HCT116 (cell line): Measurements from ENCODE around the gene FCF1. TPM values are rescaled to one million over a fixed set of nuclear protein-coding genes. Genes with fewer than 3 reads are reported as not detected.

Experiments
- ATAC-seq: fragments of 200-7000 bp; cut with Tn5 transposase; 2 replicates; pipeline ENCODE4 v1.9.1; 2020; ENCODE audit warnings: mild to moderate bottlenecking, moderate library complexity
- BruUV-seq: library from RNA; stranded (reverse); fragments of 400-500 nt; replicated peaks from 2 replicates; lab custom pipeline; 2021; lab: Mats Ljungman, UMichigan
- CTCF ChIA-PET: fragments of 300-600 bp; sonication (Branson Sonifier 250); formaldehyde crosslinking; loops from one replicate; lab custom pipeline; 2021; ENCODE audit warnings: antibody characterized with exemption; lab: Charles Lee
- POLR2A ChIA-PET: fragments of 300-600, 350-600 bp; sonication (Branson Sonifier 250); formaldehyde crosslinking; loops from one replicate; lab custom pipeline; 2021; ENCODE audit warnings: antibody characterized with exemption; lab: Charles Lee
- RAD21 ChIA-PET, 2 experiments: fragments of 300-600 bp; sonication (Branson Sonifier 250); formaldehyde crosslinking; loops; one replicate each; lab custom pipeline; 2023; ENCODE audit warnings: low total read pairs in 2 of 2; ENCODE audit not compliant: uncharacterized antibody in 2 of 2, unreplicated experiment in 2 of 2, low non-redundant PET in 1 of 2; lab: Charles Lee
- DNase-seq: peaks from one replicate; pipeline ENCODE4 v3.0.0-alpha.2; 2010; ENCODE audit warnings: low read depth, low spot score
- H2AFZ ChIP-seq: fragments of 200-600 bp; shearing (Covaris generic), sonication (generic); 2 replicates; pipeline ENCODE4 v1.6.1; 2017; ENCODE audit warnings: low read depth, mixed run types, mixed read lengths, antibody characterized with exemption, low read length; ENCODE audit not compliant: poor library complexity, severe bottlenecking
- H3K27ac ChIP-seq: 2 replicates; pipeline ENCODE4 v1.5.1; 2012; ENCODE audit warnings: low read depth, low read length
- H3K27me3 ChIP-seq: fragments of 200-600 bp; sonication (generic); 2 replicates; pipeline ENCODE4 v1.6.1; 2016; ENCODE audit warnings: mixed run types, low read length, mixed read lengths; ENCODE audit not compliant: insufficient read depth
- H3K36me3 ChIP-seq, 2 experiments: fragments of 200-500 bp in 1 of 2; fragments of 200-600 bp in 1 of 2; sonication (Bioruptor generic) in 1 of 2; sonication (generic) in 1 of 2; 2 replicates each; pipeline versions ENCODE4 v1.5.1 to v1.6.1; 2014 to 2016; ENCODE audit warnings: low read length in 2 of 2, inconsistent platforms in 1 of 2, mixed read lengths in 1 of 2, mixed run types in 1 of 2; ENCODE audit not compliant: insufficient read depth in 2 of 2, control insufficient read depth in 1 of 2
- H3K4me1 ChIP-seq, 2 experiments: fragments of 200-600 bp in 1 of 2; sonication (generic) in 1 of 2; 2 replicates each; pipeline versions ENCODE4 v1.5.1 to v1.6.1; 2012 to 2017; ENCODE audit warnings: low read length in 2 of 2, inconsistent platforms in 1 of 2, mild to moderate bottlenecking in 1 of 2, mixed read lengths in 1 of 2, mixed run types in 1 of 2, moderate library complexity in 1 of 2; ENCODE audit not compliant: insufficient read depth in 2 of 2, control insufficient read depth in 1 of 2
- H3K4me2 ChIP-seq: fragments of 200-600 bp; sonication (generic); 2 replicates; pipeline ENCODE4 v1.6.1; 2017; ENCODE audit warnings: mixed run types, low read length, mixed read lengths
- H3K4me3 ChIP-seq, 2 experiments: fragments of 200-600 bp in 1 of 2; sonication (generic) in 1 of 2; replicated peaks in 1 of 2; 2 replicates each; pipeline ENCODE4 v1.5.1; 2011 to 2016; ENCODE audit warnings: low read length in 2 of 2, control low read depth in 1 of 2, low read depth in 1 of 2, mild to moderate bottlenecking in 1 of 2, mixed read lengths in 1 of 2, mixed run types in 1 of 2
- H3K79me2 ChIP-seq: fragments of 200-600 bp; sonication (generic); 2 replicates; pipeline ENCODE4 v1.6.1; 2017; ENCODE audit warnings: mild to moderate bottlenecking, mixed run types, low read length, moderate library complexity, mixed read lengths; ENCODE audit not compliant: insufficient read depth
- H3K9ac ChIP-seq: fragments of 200-600 bp; sonication (generic); 2 replicates; pipeline ENCODE4 v1.6.1; 2016; ENCODE audit warnings: low read length, mixed read lengths
- H3K9me2 ChIP-seq: fragments of 200-600 bp; sonication (generic), shearing (Covaris generic); 2 replicates; pipeline ENCODE4 v1.6.1; 2017; ENCODE audit warnings: mixed run types, mild to moderate bottlenecking, moderate library complexity; ENCODE audit not compliant: insufficient read depth
- H3K9me3 ChIP-seq, 2 experiments: fragments of 200-500 bp in 1 of 2; fragments of 200-600 bp in 1 of 2; sonication (Bioruptor generic) in 1 of 2; sonication (generic) in 1 of 2; 2 replicates each; pipeline ENCODE4 v1.6.1; 2014 to 2017; ENCODE audit warnings: low read length in 2 of 2, mixed read lengths in 2 of 2, inconsistent platforms in 1 of 2, low read depth in 1 of 2, mild to moderate bottlenecking in 1 of 2, mixed run types in 1 of 2, moderate library complexity in 1 of 2; ENCODE audit not compliant: control insufficient read depth in 1 of 2, insufficient read depth in 1 of 2
- H4K20me1 ChIP-seq: fragments of 200-600 bp; sonication (generic), shearing (Covaris generic); 2 replicates; pipeline ENCODE4 v1.6.1; 2017; ENCODE audit warnings: mixed run types, mild to moderate bottlenecking, moderate library complexity; ENCODE audit not compliant: insufficient read depth
- ATF3 ChIP-seq: IDR thresholded peaks from 2 replicates; pipeline ENCODE4 v1.6.1; 2012
- CBX3 ChIP-seq: IDR thresholded peaks from 2 replicates; pipeline ENCODE4 v1.6.1; 2012; ENCODE audit warnings: low read depth
- CEBPB ChIP-seq: IDR thresholded peaks from 2 replicates; pipeline ENCODE4 v1.6.1; 2012; ENCODE audit warnings: low read depth
- EGR1 ChIP-seq: IDR thresholded peaks from 2 replicates; pipeline ENCODE4 v1.6.1; 2012; ENCODE audit warnings: low read depth
- ELF1 ChIP-seq: IDR thresholded peaks from 2 replicates; pipeline ENCODE4 v1.6.1; 2012; ENCODE audit warnings: low read depth, borderline replicate concordance
- EZH2 ChIP-seq: fragments of 200-600 bp; sonication (generic); IDR thresholded peaks from 2 replicates; pipeline ENCODE4 v1.6.1; 2017; ENCODE audit warnings: antibody characterized with exemption, mixed run types
- EZH2phosphoT487 ChIP-seq: fragments of 200-600 bp; IDR thresholded peaks from 2 replicates; pipeline ENCODE4 v1.6.1; 2018; ENCODE audit warnings: antibody characterized with exemption, borderline replicate concordance
- FOSL1 ChIP-seq: IDR thresholded peaks from 2 replicates; pipeline ENCODE4 v1.6.1; 2012; ENCODE audit warnings: low read depth
- JUND ChIP-seq: IDR thresholded peaks from 2 replicates; pipeline ENCODE4 v1.6.1; 2012
- POLR2A ChIP-seq: IDR thresholded peaks from 2 replicates; pipeline ENCODE4 v1.7.0; 2011; ENCODE audit warnings: borderline replicate concordance; ENCODE audit not compliant: insufficient read depth, insufficient read length; ENCODE audit errors: extremely low read depth
- POLR2AphosphoS5 ChIP-seq: IDR thresholded peaks from 2 replicates; pipeline ENCODE4 v1.6.1; 2011; ENCODE audit warnings: mild to moderate bottlenecking, low read depth, low read length, moderate library complexity
- RAD21 ChIP-seq: IDR thresholded peaks from 2 replicates; pipeline ENCODE4 v1.6.1; 2012; ENCODE audit warnings: low read depth, mild to moderate bottlenecking
- SIN3A ChIP-seq: IDR thresholded peaks from 2 replicates; pipeline ENCODE4 v1.6.1; 2012; ENCODE audit warnings: low read depth
- SP1 ChIP-seq: IDR thresholded peaks from 2 replicates; pipeline ENCODE4 v1.6.1; 2012; ENCODE audit warnings: low read depth
- SRF ChIP-seq: IDR thresholded peaks from 2 replicates; pipeline ENCODE4 v1.6.1; 2012; ENCODE audit warnings: low read depth
- YY1 ChIP-seq: IDR thresholded peaks from 2 replicates; pipeline ENCODE4 v1.6.1; 2011; ENCODE audit warnings: low read length, low read depth, moderate library complexity, mild to moderate bottlenecking; ENCODE audit not compliant: insufficient replicate concordance; ENCODE audit errors: extremely low read depth
- ZNF274 ChIP-seq: fragments of 200-500 bp; sonication (Bioruptor generic); IDR thresholded peaks from 2 replicates; pipeline ENCODE4 v1.6.1; 2014; ENCODE audit warnings: mild to moderate bottlenecking, low read depth, low read length, inconsistent platforms
- intact Hi-C: fragments of 100-400 bp; cut with micrococcal nuclease; formaldehyde crosslinking; loops from 2 replicates; pipeline ENCODE4 v1.10.0; 2022
- total RNA-seq: library from RNA; stranded (reverse); gene quantifications from one replicate; pipeline ENCODE4 v1.2.1, GENCODE V29; 2021; ENCODE audit not compliant: unreplicated experiment
- TF ChIP-seq, protein P1 (sequence below), 3 experiments: fragments of 200-600 bp in 1 of 3; sonication (generic) in 1 of 3; IDR thresholded peaks in 2 of 3; conservative IDR thresholded peaks in 1 of 3; 2 replicates each; pipeline ENCODE4 v1.5.1; 2012 to 2017; ENCODE audit warnings: low read depth in 2 of 3, low read length in 2 of 3, antibody characterized with exemption in 1 of 3, borderline replicate concordance in 1 of 3, control low read depth in 1 of 3, mild to moderate bottlenecking in 1 of 3, mixed read lengths in 1 of 3, mixed run types in 1 of 3, moderate library complexity in 1 of 3; ENCODE audit not compliant: insufficient read depth in 1 of 3
- TF ChIP-seq, protein P2 (sequence below): IDR thresholded peaks from 2 replicates; pipeline ENCODE4 v1.6.1; 2011; ENCODE audit warnings: mild to moderate bottlenecking, low read length, moderate library complexity; ENCODE audit not compliant: insufficient replicate concordance; ENCODE audit errors: extremely low read depth
- TF ChIP-seq, protein P3 (sequence below): IDR thresholded peaks from 2 replicates; pipeline ENCODE4 v1.6.1; 2012; ENCODE audit warnings: low read depth

FCF1 gene
- total RNA-seq, 1 experiment from 2014 or later: 69.0 TPM

DNA sequence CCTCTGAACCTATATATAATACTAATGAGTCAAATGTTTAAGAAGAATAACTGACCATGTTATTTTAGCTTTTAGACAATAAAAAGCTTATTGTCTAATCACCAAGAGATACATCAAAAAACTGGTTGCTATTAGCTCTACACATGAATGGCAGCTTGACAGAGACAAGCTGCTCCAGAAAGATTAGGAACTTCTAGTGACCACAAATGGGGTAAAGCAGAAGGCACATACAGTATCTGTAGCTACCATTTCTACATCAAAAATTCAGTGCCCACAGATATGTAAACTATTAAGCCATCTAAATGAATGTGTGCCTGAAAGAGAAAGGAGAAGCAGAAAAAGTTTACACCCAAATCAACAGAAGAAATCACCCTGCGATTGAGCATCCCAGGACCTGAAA, 2.5 kb upstream of the FCF1 start:
- POLR2A ChIA-PET: no interaction called here
- no peaks in the 10 kb centered on the region for H3K27me3 ChIP-seq
- H3K4me3 ChIP-seq: no peak overlapping the region
- no TSS peak for BruUV-seq
- ATAC-seq: no peak
- H3K4me1 ChIP-seq: peaks cover 5 to 14% of the 10 kb centered on the region in 2 experiments; a peak in 3 of 4 replicates
- intact Hi-C loops: loop anchor here (5.0 kb wide), 1 partner anchor 93 kb away; no protein-coding TSS in a partner anchor
- H4K20me1 ChIP-seq: no peaks in the 10 kb centered on the region
- peaks cover 88% of the 10 kb centered on the region for H3K79me2 ChIP-seq
- no peaks in the 10 kb centered on the region for H3K9me3 ChIP-seq
- RAD21 ChIA-PET: no interaction called here
- H3K9me2 ChIP-seq: no peaks in the 10 kb centered on the region
- no peak for DNase-seq
- no peak overlapping the region for H2AFZ ChIP-seq
- H3K36me3 ChIP-seq: peaks cover 0 to 6% of the 10 kb centered on the region in 2 experiments; a peak in 2 of 4 replicates
- H3K9ac ChIP-seq: no peak overlapping the region
- no peak overlapping the region for H3K27ac ChIP-seq
- TF ChIP-seq POLR2A: no peak
- TF ChIP-seq EZH2phosphoT487: no peak
- TF ChIP-seq EGR1: no peak
- TF ChIP-seq SRF: no peak
- no peak for TF ChIP-seq SP1
- TF ChIP-seq, protein P1, sequence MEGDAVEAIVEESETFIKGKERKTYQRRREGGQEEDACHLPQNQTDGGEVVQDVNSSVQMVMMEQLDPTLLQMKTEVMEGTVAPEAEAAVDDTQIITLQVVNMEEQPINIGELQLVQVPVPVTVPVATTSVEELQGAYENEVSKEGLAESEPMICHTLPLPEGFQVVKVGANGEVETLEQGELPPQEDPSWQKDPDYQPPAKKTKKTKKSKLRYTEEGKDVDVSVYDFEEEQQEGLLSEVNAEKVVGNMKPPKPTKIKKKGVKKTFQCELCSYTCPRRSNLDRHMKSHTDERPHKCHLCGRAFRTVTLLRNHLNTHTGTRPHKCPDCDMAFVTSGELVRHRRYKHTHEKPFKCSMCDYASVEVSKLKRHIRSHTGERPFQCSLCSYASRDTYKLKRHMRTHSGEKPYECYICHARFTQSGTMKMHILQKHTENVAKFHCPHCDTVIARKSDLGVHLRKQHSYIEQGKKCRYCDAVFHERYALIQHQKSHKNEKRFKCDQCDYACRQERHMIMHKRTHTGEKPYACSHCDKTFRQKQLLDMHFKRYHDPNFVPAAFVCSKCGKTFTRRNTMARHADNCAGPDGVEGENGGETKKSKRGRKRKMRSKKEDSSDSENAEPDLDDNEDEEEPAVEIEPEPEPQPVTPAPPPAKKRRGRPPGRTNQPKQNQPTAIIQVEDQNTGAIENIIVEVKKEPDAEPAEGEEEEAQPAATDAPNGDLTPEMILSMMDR (IDR thresholded peaks at IDR 0.05 in 2 of 3, conservative IDR thresholded peaks at IDR 0.05 in 1 of 3; ENCODE audit: borderline replicate concordance in 1 of 3, insufficient read depth in 1 of 3, low read depth in 2 of 3, low read length in 2 of 3): no peak
- TF ChIP-seq, protein P2, sequence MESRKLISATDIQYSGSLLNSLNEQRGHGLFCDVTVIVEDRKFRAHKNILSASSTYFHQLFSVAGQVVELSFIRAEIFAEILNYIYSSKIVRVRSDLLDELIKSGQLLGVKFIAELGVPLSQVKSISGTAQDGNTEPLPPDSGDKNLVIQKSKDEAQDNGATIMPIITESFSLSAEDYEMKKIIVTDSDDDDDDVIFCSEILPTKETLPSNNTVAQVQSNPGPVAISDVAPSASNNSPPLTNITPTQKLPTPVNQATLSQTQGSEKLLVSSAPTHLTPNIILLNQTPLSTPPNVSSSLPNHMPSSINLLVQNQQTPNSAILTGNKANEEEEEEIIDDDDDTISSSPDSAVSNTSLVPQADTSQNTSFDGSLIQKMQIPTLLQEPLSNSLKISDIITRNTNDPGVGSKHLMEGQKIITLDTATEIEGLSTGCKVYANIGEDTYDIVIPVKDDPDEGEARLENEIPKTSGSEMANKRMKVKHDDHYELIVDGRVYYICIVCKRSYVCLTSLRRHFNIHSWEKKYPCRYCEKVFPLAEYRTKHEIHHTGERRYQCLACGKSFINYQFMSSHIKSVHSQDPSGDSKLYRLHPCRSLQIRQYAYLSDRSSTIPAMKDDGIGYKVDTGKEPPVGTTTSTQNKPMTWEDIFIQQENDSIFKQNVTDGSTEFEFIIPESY: no peak
- no peak for TF ChIP-seq CEBPB
- no peak for TF ChIP-seq EZH2
- TF ChIP-seq, protein P3, sequence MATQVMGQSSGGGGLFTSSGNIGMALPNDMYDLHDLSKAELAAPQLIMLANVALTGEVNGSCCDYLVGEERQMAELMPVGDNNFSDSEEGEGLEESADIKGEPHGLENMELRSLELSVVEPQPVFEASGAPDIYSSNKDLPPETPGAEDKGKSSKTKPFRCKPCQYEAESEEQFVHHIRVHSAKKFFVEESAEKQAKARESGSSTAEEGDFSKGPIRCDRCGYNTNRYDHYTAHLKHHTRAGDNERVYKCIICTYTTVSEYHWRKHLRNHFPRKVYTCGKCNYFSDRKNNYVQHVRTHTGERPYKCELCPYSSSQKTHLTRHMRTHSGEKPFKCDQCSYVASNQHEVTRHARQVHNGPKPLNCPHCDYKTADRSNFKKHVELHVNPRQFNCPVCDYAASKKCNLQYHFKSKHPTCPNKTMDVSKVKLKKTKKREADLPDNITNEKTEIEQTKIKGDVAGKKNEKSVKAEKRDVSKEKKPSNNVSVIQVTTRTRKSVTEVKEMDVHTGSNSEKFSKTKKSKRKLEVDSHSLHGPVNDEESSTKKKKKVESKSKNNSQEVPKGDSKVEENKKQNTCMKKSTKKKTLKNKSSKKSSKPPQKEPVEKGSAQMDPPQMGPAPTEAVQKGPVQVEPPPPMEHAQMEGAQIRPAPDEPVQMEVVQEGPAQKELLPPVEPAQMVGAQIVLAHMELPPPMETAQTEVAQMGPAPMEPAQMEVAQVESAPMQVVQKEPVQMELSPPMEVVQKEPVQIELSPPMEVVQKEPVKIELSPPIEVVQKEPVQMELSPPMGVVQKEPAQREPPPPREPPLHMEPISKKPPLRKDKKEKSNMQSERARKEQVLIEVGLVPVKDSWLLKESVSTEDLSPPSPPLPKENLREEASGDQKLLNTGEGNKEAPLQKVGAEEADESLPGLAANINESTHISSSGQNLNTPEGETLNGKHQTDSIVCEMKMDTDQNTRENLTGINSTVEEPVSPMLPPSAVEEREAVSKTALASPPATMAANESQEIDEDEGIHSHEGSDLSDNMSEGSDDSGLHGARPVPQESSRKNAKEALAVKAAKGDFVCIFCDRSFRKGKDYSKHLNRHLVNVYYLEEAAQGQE: no peak
- no peak for TF ChIP-seq SIN3A
- no peak for TF ChIP-seq RAD21
- TF ChIP-seq ELF1: no peak
- TF ChIP-seq FOSL1: no peak
- no peak for TF ChIP-seq CBX3
- TF ChIP-seq ZNF274: no peak
- TF ChIP-seq POLR2AphosphoS5: no peak
- no peak for TF ChIP-seq YY1
- no peak for TF ChIP-seq ATF3
- no peak for TF ChIP-seq JUND
- H3K4me2 ChIP-seq: no peak overlapping the region
- CTCF ChIA-PET: no interaction called here
